Activated CD4-positive, alpha-beta T cell treated with anti-CD3 and anti-CD28 coated beads, Interleukin-2, amount 10 ng/mL, durations not matched to agents 24 days and 14 days (primary cell): ENCODE measurements around the gene CEACAM20. TPM values are rescaled to one million over a fixed set of nuclear protein-coding genes. Genes with fewer than 3 reads are reported as not detected.
A peak's percentile ranks its signal among the peaks of the same experiment; 100 is the strongest.
"Not testable (repeated sequence)": the region's sequence is repeated elsewhere in the genome, so short reads cannot be mapped to it uniquely, and the experiment has no call there.

Experiments
- DNase-seq: peaks from one replicate; pipeline ENCODE4 v3.0.0; 2022
- H3K27ac Mint-ChIP-seq: one replicate; pipeline ENCODE4 v1.8.0; 2022; ENCODE audit warnings: mild to moderate bottlenecking, mixed read lengths
- H3K27me3 Mint-ChIP-seq: one replicate; pipeline ENCODE4 v1.8.0; 2022; ENCODE audit warnings: mixed read lengths
- H3K36me3 Mint-ChIP-seq: one replicate; pipeline ENCODE4 v1.8.0; 2022; ENCODE audit warnings: low read depth, mild to moderate bottlenecking, mixed read lengths
- H3K4me1 Mint-ChIP-seq: one replicate; pipeline ENCODE4 v1.8.0; 2021; ENCODE audit warnings: mixed read lengths
- H3K4me3 Mint-ChIP-seq: one replicate; pipeline ENCODE4 v1.8.0; 2022; ENCODE audit warnings: mild to moderate bottlenecking, moderate library complexity, mixed read lengths
- H3K9me3 Mint-ChIP-seq: one replicate; pipeline ENCODE4 v1.8.0; 2021; ENCODE audit warnings: mixed read lengths
- intact Hi-C: fragments of 100-400 bp; cut with micrococcal nuclease; formaldehyde crosslinking; loops from one replicate; pipeline ENCODE4 v1.15.1; 2023
- total RNA-seq: library from RNA; stranded (reverse); gene quantifications from 2 replicates; pipeline ENCODE4 v1.2.3, GENCODE V29; 2022

The CEACAM20 gene
- total RNA-seq, 1 donor from 2014 or later, result not detected

DNA sequence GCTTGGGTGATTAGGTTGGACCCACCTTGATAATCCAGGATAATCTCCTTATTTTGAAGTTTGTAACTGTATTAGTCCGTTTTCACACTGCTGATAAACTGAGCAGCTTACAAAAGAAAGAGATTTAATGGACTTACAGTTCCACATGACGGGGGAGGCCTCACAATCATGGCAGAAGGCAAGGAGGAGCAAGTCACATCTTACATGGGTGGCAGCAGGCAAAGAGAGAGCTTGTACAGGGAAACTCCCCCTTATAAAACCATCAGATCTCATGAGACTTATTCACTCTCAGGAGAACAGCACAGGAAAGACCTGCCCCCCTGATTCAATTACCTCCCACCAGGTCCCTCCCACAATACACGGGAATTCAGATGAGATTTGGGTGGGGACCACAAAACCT lies 5.9 kb upstream of the CEACAM20 start:
- intact Hi-C loops, H3K4me3 Mint-ChIP-seq, H3K27ac Mint-ChIP-seq, H3K4me1 Mint-ChIP-seq, H3K27me3 Mint-ChIP-seq, H3K36me3 Mint-ChIP-seq, DNase-seq: not testable (repeated sequence)
- peaks cover 25% of the 10 kb centered on the region for H3K9me3 Mint-ChIP-seq

DNA sequence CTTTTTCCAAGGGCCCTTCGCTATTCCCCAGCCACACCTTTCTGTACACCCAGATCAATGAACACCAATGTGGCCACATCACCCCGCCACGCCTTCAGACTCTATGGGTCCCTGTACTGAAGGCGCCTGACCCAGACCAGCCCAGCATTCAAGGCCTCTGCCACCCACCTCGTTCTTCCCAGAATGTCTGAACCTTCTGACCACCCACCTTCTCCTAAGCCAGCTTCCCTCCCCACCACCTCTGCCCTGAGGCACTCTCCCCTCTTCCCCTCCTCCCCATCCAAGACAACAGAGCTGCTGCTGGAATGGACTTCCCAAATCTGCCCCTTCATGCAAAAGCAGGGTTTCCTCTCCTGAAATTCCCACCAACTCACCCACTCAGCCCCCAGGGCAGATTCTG lies 3.3 kb upstream of the CEACAM20 start:
- Mint-ChIP-seq H3K9me3 (peaks cover 27% of the 10 kb centered on the region), H3K27me3 (no peaks in the 10 kb centered on the region), H3K27ac (no peak overlapping the region), H3K36me3 (no peaks in the 10 kb centered on the region), H3K4me1 (no peaks in the 10 kb centered on the region), H3K4me3 (no peak overlapping the region)
- no peak for DNase-seq
- intact Hi-C loops, result no loop called here

DNA sequence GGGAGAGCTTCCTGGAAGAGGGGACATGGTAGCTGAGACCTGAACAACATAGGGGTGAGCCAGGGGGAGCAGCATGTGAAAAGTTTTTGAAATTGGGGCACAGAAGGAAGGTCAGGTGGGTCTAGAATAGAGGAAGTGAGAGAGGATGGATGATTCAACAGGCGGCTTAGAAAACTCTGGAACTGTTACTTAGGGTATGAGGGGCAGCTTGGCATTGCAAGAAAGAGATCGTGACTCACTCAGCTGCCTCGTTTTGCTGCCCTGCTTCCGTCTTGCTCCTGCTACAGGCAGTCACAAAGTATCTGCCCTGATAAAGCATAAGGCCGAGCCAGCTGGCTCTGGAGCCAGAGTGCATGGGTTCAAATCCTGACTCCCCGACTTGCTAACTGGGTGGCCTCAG lies 1.3 kb upstream of the CEACAM20 start:
- no peaks in the 10 kb centered on the region for H3K4me1 Mint-ChIP-seq
- H3K27me3 Mint-ChIP-seq, result no peaks in the 10 kb centered on the region
- H3K27ac Mint-ChIP-seq, result no peak overlapping the region
- intact Hi-C loops, result no loop called here
- H3K4me3 Mint-ChIP-seq, result no peak overlapping the region
- H3K36me3 Mint-ChIP-seq, result no peaks in the 10 kb centered on the region
- H3K9me3 Mint-ChIP-seq, result peaks cover 22% of the 10 kb centered on the region
- no peak for DNase-seq

DNA sequence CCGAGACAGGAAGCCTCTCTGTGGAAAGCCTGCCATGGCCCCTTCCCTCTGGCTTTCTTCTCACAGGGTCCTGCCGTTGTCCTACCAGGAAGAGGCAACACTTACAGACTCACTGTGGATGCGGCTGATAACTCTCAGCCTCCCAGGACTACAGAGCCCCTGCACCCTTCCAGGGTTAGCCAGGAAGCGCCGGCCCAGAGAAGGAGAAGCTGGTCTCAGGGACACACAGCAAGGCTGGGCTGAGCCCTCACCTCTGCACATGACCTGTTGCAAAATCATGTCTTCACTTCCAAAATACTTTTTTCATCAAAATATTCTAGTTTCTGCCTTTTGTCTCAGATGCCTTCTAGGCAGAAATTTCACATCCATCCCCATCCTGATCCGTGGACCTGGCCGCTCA lies 1.9 kb downstream of the CEACAM20 start:
- intact Hi-C loops, result no loop called here
- DNase-seq, result no peak
- Mint-ChIP-seq H3K27ac (no peak overlapping the region), H3K36me3 (no peaks in the 10 kb centered on the region), H3K9me3 (peaks cover 25% of the 10 kb centered on the region), H3K27me3 (no peaks in the 10 kb centered on the region), H3K4me3 (no peak overlapping the region), H3K4me1 (no peaks in the 10 kb centered on the region)

DNA sequence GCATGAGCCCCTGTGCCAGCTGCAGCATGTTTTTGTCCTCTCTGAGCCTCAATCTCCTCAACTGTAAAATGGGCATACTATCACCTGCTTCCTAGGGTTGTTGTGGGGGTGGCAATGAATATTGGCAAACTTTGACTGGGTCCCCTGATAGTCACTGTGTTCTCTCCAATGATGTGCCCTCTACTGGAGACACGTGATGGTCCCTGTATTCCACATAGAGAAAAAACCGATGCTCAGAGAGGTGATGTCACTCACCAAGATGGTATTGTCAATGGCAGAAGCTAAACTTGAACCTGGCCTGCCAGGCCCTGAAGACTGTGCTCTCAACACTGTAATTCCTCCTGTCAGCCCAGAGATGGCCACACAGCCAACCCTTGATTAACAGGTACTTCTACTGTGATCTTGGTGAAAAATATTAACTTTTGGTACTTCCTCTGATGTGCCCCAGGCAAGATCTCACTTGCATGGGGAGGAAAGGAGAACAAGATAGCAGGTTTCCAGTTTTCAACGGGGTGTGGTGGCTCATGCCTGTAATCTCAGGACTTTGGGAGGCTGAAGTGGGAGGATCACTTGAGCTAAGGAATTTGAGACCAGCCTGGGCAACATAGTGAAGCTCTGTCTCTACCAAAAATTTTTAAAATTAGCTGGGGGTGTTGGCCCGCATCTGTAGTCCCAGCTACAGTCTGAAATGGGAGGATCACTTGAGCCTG lies 3.6 kb downstream of the CEACAM20 start:
- Mint-ChIP-seq H3K27ac (no peak overlapping the region), H3K27me3 (no peaks in the 10 kb centered on the region), H3K4me3 (no peak overlapping the region), H3K4me1 (no peaks in the 10 kb centered on the region), H3K9me3 (peaks cover 25% of the 10 kb centered on the region), H3K36me3 (no peaks in the 10 kb centered on the region)
- no peak for DNase-seq
- intact Hi-C loops, result no loop called here

DNA sequence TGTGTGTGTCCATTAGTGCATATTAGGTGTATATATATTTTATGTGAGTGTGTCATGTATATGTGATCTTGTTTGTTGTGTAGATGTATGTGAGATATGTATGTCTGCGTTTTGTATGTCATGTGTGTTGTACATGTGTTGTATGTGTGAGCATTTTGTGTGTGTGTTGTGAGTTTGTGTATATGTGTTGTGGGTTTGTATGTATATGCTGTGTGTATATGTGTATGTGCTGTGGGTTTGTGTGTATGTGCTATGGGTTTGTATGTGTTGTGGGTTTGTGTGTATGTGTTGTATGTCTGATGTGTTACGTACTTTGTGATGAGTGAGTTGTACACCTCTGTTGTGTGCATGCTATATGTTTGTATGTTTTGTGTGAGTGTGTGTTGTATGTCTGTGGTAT lies 8.1 kb downstream of the CEACAM20 start:
- H3K36me3 Mint-ChIP-seq, result no peaks in the 10 kb centered on the region
- peaks cover 7% of the 10 kb centered on the region for H3K9me3 Mint-ChIP-seq
- intact Hi-C loops, result no loop called here
- H3K27me3 Mint-ChIP-seq, result no peaks in the 10 kb centered on the region
- DNase-seq, result no peak
- no peak overlapping the region for H3K4me3 Mint-ChIP-seq
- no peak overlapping the region for H3K27ac Mint-ChIP-seq
- H3K4me1 Mint-ChIP-seq, result no peaks in the 10 kb centered on the region

DNA sequence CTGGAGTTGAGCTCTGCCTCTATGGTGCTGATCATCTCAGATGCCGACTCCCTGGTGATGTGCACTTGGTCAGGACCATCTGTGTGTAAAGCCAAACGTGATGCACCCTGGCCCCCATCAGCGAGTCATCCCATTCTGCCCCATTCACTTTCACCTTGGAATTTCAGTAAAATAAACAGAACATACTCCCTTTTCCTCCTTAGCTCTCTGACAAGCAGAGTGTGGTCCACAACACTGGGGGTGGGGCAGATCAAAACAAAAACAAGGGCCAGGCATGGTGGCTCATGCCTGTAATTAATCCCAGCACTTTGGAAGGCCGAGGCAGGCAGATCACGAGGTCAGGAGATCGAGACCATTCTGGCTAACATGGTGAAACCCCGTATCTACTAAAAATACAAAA lies 12.3 kb downstream of the CEACAM20 start:
- no peaks in the 10 kb centered on the region for H3K36me3 Mint-ChIP-seq
- H3K9me3 Mint-ChIP-seq, result peaks cover 9% of the 10 kb centered on the region
- no peak for DNase-seq
- H3K4me1 Mint-ChIP-seq, result no peaks in the 10 kb centered on the region
- no peak overlapping the region for H3K4me3 Mint-ChIP-seq
- H3K27ac Mint-ChIP-seq, result no peak overlapping the region
- no peaks in the 10 kb centered on the region for H3K27me3 Mint-ChIP-seq
- intact Hi-C loops, result no loop called here

DNA sequence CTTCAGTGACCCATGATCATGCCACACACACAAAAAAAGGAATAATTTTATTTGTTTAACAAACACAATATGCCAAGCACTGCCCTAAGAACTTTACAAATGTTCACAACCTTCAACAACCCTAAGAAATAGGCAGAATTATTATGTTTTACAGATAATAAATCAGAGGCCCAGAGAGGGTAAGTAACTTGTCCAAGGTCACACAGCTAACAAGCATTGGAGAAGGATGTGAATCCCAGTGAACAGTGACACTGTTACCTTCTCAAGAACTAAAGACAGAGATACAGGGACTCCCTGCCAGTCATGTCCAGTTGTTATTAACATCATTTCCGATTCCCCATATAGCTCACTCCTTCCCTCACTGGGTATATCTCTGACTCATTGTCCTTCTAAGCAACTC lies 13.6 kb downstream of the CEACAM20 start:
- Mint-ChIP-seq H3K36me3 (no peaks in the 10 kb centered on the region), H3K4me3 (no peak overlapping the region), H3K27me3 (no peaks in the 10 kb centered on the region), H3K9me3 (peaks cover 16% of the 10 kb centered on the region), H3K27ac (no peak overlapping the region), H3K4me1 (no peaks in the 10 kb centered on the region)
- no peak for DNase-seq
- intact Hi-C loops, result no loop called here

DNA sequence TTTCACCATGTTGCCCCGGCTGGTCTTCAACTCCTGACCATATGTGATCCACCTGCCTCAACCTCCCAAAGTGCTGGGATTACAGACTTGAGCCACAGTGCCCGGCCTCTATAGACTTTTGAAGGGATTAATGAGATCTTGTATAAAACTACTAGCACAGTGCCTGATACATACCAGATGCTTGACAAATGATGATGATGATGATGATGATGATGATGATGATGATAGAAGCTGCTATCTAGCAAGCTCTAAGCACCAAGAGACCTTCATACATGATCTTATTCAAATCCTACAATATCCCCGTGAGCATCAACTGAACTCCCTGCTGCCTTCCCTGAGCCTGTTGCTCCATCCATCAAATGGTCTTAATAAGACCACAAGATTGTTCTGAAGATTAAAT lies 14.4 kb downstream of the CEACAM20 start:
- Mint-ChIP-seq H3K36me3 (no peaks in the 10 kb centered on the region), H3K4me3 (no peak overlapping the region), H3K4me1 (no peaks in the 10 kb centered on the region), H3K27me3 (no peaks in the 10 kb centered on the region), H3K27ac (no peak overlapping the region), H3K9me3 (peaks cover 22% of the 10 kb centered on the region)
- intact Hi-C loops, result no loop called here
- DNase-seq, result no peak

DNA sequence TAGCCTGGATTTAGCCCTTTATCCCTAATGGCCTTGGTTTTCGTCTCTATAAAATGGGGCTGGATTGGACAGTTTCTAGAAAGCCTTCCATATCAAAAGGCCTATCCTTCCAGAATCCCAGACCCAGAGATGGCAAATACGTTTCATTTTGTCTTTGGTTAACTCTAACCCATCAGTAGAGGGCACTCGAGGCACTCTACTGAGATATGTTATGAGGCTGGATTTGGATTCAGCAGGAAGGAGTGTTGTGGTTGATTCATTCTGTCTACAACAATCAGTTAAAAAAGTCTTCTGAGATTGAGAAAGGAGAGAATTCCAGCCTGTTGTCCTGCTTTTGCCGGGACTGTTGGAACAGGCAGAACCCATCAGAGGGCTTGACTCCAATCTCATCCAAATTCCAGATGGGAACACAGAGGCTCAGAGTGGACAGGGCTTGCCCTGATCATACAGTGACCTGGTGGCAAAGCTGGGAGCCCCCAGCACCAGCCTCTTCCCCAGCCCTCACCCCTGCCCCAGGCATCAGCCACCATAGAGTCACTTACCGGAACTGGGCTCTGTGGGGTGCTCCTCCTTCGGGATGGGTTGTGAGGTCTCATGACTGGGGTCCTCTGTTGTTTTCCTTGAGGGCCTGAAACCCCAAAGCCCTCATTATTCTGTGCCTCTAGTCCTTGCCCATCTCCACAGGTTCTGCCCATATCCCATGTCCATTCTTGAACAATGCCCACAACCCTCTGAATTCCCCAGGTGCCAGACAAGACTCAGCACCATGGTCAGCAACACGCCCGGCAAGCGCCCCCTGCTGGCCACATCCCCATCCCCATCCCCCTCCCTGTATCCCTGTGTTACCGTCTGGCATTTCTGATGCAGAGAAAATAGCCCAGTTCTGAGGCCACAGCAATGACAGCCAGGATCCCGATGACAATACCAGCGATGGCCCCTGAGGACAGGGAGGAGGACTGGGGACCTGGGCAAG lies 16.9 kb downstream of the CEACAM20 start:
- intact Hi-C loops, result no loop called here
- no peaks in the 10 kb centered on the region for H3K36me3 Mint-ChIP-seq
- peaks cover 37% of the 10 kb centered on the region for H3K9me3 Mint-ChIP-seq
- H3K27ac Mint-ChIP-seq, result no peak overlapping the region
- H3K4me3 Mint-ChIP-seq, result no peak overlapping the region
- peak; percentile 70 for DNase-seq
- H3K27me3 Mint-ChIP-seq, result no peaks in the 10 kb centered on the region
- no peaks in the 10 kb centered on the region for H3K4me1 Mint-ChIP-seq

DNA sequence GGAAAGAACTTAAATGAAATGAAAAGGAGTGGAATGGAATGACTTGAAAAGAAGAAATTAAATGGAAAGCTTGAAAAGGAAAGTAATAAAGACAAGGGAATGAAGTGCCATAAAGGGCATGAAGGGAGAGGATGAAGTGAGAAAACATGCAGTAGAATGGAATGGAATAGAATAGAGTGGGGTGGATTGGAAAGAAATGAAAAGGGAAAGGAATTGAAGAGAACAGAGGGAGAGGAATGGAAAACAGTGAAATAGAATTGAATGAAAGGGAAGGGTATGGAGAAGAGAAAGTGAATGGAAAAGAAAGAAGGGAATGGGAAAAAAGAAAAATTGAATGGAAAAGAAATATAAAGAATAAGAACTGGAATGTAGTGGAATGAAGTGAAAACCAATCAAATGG lies 20.0 kb downstream of the CEACAM20 start:
- H3K27ac Mint-ChIP-seq, result no peak overlapping the region
- no peaks in the 10 kb centered on the region for H3K27me3 Mint-ChIP-seq
- H3K4me3 Mint-ChIP-seq, result no peak overlapping the region
- DNase-seq, result no peak
- H3K4me1 Mint-ChIP-seq, result no peaks in the 10 kb centered on the region
- H3K36me3 Mint-ChIP-seq, result no peaks in the 10 kb centered on the region
- H3K9me3 Mint-ChIP-seq, result peaks cover 40% of the 10 kb centered on the region
- intact Hi-C loops, result loop anchor here (10.0 kb wide), 1 partner anchor 915 kb away; the partner anchor contains the start of genes IRGQ and ZNF576

DNA sequence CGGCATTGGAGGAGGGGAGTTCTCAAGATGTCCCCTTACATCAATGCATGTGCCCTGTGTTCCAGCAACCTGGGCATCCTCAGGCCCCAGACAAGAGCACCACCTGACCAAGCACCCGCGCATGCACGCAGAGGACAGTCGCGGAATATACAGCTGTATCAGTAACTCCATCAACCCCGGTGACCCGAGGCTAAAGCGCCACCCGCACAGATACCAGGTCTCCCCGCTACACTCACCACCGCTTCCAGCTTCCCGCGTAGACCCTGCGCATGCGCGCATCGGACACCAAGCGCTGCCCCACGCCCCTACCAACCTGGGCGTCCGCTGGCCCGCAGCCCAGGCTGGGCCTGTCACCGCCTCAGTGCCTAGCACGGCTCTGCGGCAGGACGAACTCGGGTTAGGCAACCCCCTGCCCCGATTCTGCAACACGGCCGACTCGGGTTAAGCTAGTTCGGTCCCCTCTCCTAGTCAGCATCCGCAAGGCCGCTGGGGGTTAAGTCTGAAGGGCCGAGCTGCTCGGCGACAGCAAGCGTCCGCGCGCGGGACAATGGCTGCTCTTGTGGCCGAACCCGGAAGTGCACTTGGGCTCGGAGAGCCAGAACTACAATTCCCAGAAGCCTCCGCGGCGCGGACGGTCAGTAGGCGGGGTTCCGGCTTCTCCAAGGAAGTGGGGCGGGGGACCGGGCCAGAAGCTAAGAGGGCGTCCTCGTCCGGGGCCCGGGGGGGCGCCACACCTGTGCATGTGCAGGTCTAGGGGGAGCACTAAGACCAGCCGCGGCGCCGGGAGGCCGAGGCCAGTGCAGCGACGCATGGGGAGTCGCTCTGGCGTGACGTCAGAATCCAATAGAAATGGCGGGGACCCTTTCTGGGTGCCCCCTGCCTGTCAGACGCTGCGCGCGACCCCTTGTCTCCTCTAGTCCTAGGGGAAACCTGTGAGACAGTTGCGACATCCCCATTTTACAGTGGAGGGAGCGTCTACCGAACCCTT lies 29.2 kb downstream of the CEACAM20 start, which contains the start of gene ZNF180:
Gene ZNF180 (minus strand): TSS at position 561 of the 988 bp plus-strand sequence. CDS start 3,188 bp downstream, outside the sequence.
- intact Hi-C loops, result loop anchor here (2.0 to 10.0 kb wide), 4 partner anchors 288 to 905 kb away; partner anchors contain the start of genes IRGQ, ZNF225, ZNF227 and ZNF230
- peak within 1 kb of the TSS; percentile 94 for H3K4me3 Mint-ChIP-seq
- peaks cover 51% of the 10 kb centered on the region for H3K36me3 Mint-ChIP-seq
- peak; percentile 99 for DNase-seq
- H3K9me3 Mint-ChIP-seq, result peaks cover 46% of the 10 kb centered on the region
- H3K4me1 Mint-ChIP-seq, result peaks cover 28% of the 10 kb centered on the region
- H3K27ac Mint-ChIP-seq, result peak within 1 kb of the TSS; percentile 93
- H3K27me3 Mint-ChIP-seq, result no peaks in the 10 kb centered on the region

DNA sequence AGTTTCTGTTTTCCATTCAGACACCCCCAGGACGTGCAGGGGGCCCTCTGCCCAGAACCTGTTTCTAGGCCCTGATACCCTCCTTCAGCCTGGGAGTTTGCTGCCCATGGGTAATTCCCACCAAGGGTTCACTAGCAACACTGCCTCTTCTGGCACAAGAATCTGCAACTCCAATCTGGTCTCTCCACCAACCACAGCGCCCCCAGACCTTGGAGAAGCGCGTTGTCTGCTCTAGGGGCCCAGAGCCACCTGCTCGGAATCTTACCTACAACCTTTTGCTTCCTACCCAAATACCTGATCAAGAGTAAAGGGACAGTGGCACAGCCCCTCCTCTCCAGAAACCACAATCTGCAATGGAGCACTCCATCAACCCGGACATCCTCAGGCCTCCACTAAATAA lies 29.9 kb downstream of the CEACAM20 start:
- peaks cover 48% of the 10 kb centered on the region for H3K9me3 Mint-ChIP-seq

More for the DNA sequence above, 29.9 kb downstream of the CEACAM20 start:
- no peaks in the 10 kb centered on the region for H3K27me3 Mint-ChIP-seq
- peak overlapping the region; percentile 93 for H3K27ac Mint-ChIP-seq
- peaks cover 31% of the 10 kb centered on the region for H3K4me1 Mint-ChIP-seq
- DNase-seq, result no peak
- H3K36me3 Mint-ChIP-seq, result peaks cover 58% of the 10 kb centered on the region
- intact Hi-C loops, result no loop called here
- H3K4me3 Mint-ChIP-seq, result peak overlapping the region; percentile 94
